HEK293T (cell line): Measurements from ENCODE around the gene NOL4L.

ENCODE experiments used
- CTCF ChIA-PET: fragments of 350-600 bp; formaldehyde crosslinking; extraction: SDS; loops from one replicate; lab custom pipeline; 2021; ENCODE audit warnings: antibody characterized with exemption, inconsistent platforms; lab: Yijun Ruan, JAX
- POLR2A ChIA-PET: fragments of 350-600 bp; formaldehyde crosslinking; extraction: SDS; loops from one replicate; lab custom pipeline; 2020; ENCODE audit warnings: antibody characterized with exemption, inconsistent platforms; lab: Yijun Ruan, JAX
- DNase-seq: peaks from one replicate; pipeline ENCODE4 v3.0.0; 2012; ENCODE audit warnings: mixed read lengths; ENCODE audit errors: extremely low spot score
- ARNT ChIP-seq: fragments of 450-650 bp; IDR thresholded peaks from 2 replicates; pipeline ENCODE4 v1.6.1; 2017; ENCODE audit warnings: mild to moderate bottlenecking
- BHLHE40 ChIP-seq: fragments of 450-650 bp; IDR thresholded peaks from 2 replicates; pipeline ENCODE4 v1.6.1; 2016; ENCODE audit warnings: mild to moderate bottlenecking, moderate library complexity, borderline replicate concordance
- CTBP1 ChIP-seq: fragments of 450-650 bp; IDR thresholded peaks from 2 replicates; pipeline ENCODE4 v1.6.1; 2016; ENCODE audit warnings: borderline replicate concordance
- ELF4 ChIP-seq: fragments of 450-650 bp; IDR thresholded peaks from 2 replicates; pipeline ENCODE4 v1.6.1; 2017; ENCODE audit warnings: antibody characterized with exemption
- FOXA1 ChIP-seq: fragments of 450-650 bp; IDR thresholded peaks from 2 replicates; pipeline ENCODE4 v1.6.1; 2016; ENCODE audit warnings: mild to moderate bottlenecking
- FOXK2 ChIP-seq: fragments of 450-650 bp; IDR thresholded peaks from 2 replicates; pipeline ENCODE4 v1.6.1; 2016; ENCODE audit warnings: mild to moderate bottlenecking
- FOXM1 ChIP-seq: fragments of 450-650 bp; IDR thresholded peaks from 2 replicates; pipeline ENCODE4 v1.6.1; 2017; ENCODE audit warnings: mild to moderate bottlenecking, borderline replicate concordance
- HDGF ChIP-seq: fragments of 450-650 bp; IDR thresholded peaks from 2 replicates; pipeline ENCODE4 v1.6.1; 2017; ENCODE audit warnings: antibody characterized with exemption, borderline replicate concordance
- L3MBTL2 ChIP-seq: fragments of 450-650 bp; conservative IDR thresholded peaks from 2 replicates; pipeline ENCODE4 v1.6.1; 2016; ENCODE audit warnings: mild to moderate bottlenecking
- LEF1 ChIP-seq: fragments of 450-650 bp; IDR thresholded peaks from 2 replicates; pipeline ENCODE4 v1.6.1; 2017; ENCODE audit warnings: mild to moderate bottlenecking, borderline replicate concordance
- NFRKB ChIP-seq: fragments of 450-650 bp; IDR thresholded peaks from 2 replicates; pipeline ENCODE4 v1.6.1; 2016; ENCODE audit warnings: mild to moderate bottlenecking, moderate library complexity
- SP1 ChIP-seq: fragments of 450-650 bp; IDR thresholded peaks from 2 replicates; pipeline ENCODE4 v1.6.1; 2017
- SUZ12 ChIP-seq: fragments of 450-650 bp; IDR thresholded peaks from 2 replicates; pipeline ENCODE4 v1.6.1; 2016; ENCODE audit warnings: mild to moderate bottlenecking
- TARDBP ChIP-seq: fragments of 450-650 bp; IDR thresholded peaks from 2 replicates; pipeline ENCODE4 v1.6.1; 2016
- ZNF384 ChIP-seq: fragments of 450-650 bp; IDR thresholded peaks from 2 replicates; pipeline ENCODE4 v1.6.1; 2016
- TF ChIP-seq, protein P1 (sequence below): fragments of 450-650 bp; IDR thresholded peaks from 2 replicates; pipeline ENCODE4 v1.6.1; 2016

NOL4L gene

DNA sequence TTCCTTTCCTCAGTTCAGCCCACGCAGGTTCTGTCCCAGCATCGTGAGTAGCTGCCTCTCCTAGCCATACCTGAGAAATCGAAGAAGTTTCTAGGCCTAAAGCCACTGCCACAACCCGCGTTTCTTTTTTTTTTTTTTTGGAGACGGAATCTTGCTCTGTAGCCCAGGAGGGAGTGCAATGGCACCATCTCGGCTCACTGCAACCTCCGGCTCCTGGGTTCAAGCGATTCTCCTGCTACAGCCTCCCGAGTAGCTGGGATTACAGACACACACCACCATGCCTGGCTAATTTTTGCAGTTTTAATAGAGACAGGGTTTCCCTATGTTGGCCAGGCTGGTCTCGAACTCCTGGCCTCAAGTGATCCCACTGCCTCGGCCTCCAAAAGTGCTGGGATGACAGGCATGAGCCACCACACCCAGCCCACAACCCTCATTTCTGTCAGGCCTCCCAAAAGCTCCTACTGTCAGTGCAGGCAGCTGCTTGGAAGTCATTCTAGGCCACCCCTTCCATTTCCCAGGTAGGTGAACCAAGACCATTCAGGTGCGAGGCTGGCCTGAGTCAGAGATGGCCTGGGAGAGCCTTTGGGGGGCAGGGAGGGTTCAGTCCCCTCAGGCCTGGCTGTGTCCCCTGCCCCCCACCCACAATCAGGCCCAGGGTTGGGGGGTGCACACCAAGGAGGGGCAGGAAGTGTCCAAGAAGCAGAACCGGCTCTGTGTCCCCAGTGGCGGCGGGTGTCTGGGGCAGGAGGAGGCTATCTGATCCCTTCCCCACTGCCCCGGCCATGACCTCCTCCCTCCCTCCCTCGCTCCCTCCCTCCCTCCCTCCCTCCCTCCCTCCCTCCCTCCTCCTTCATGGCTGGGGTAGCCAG, 47.2 kb downstream of the NOL4L start:
- POLR2A ChIA-PET: no interaction called here
- TF ChIP-seq L3MBTL2: no peak
- no peak for TF ChIP-seq ELF4
- no peak for TF ChIP-seq LEF1
- no peak for TF ChIP-seq HDGF
- TF ChIP-seq CTBP1: no peak
- no peak for TF ChIP-seq ZNF384
- no peak for TF ChIP-seq TARDBP
- TF ChIP-seq, protein P1, sequence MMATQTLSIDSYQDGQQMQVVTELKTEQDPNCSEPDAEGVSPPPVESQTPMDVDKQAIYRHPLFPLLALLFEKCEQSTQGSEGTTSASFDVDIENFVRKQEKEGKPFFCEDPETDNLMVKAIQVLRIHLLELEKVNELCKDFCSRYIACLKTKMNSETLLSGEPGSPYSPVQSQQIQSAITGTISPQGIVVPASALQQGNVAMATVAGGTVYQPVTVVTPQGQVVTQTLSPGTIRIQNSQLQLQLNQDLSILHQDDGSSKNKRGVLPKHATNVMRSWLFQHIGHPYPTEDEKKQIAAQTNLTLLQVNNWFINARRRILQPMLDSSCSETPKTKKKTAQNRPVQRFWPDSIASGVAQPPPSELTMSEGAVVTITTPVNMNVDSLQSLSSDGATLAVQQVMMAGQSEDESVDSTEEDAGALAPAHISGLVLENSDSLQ: no peak
- no peak for TF ChIP-seq ARNT
- TF ChIP-seq FOXA1: no peak
- TF ChIP-seq NFRKB: no peak
- TF ChIP-seq FOXM1: no peak
- no peak for TF ChIP-seq BHLHE40
- TF ChIP-seq SUZ12: no peak
- TF ChIP-seq SP1: no peak
- TF ChIP-seq FOXK2: no peak
- CTCF ChIA-PET: no interaction called here
- DNase-seq: no peak

- TF ChIP-seq HDGF (no peak), FOXK2 (no peak), SUZ12 (no peak), TARDBP (no peak), SP1 (no peak), FOXM1 (no peak), LEF1 (no peak)
- TF ChIP-seq, protein P1: no peak
- peak; percentile 26 for DNase-seq
- CTCF ChIA-PET: interaction anchor here (0.8 kb wide), 1 partner anchor 40 kb away, joined by 3 read pairs; no protein-coding TSS in a partner anchor
- POLR2A ChIA-PET: interaction anchor here (1.3 kb wide), 1 partner anchor 12 kb away, joined by 5 read pairs; no protein-coding TSS in a partner anchor
These were observed 48.1 kb downstream of the NOL4L start for GRCh38 chr20:32536851-32537656.

DNA sequence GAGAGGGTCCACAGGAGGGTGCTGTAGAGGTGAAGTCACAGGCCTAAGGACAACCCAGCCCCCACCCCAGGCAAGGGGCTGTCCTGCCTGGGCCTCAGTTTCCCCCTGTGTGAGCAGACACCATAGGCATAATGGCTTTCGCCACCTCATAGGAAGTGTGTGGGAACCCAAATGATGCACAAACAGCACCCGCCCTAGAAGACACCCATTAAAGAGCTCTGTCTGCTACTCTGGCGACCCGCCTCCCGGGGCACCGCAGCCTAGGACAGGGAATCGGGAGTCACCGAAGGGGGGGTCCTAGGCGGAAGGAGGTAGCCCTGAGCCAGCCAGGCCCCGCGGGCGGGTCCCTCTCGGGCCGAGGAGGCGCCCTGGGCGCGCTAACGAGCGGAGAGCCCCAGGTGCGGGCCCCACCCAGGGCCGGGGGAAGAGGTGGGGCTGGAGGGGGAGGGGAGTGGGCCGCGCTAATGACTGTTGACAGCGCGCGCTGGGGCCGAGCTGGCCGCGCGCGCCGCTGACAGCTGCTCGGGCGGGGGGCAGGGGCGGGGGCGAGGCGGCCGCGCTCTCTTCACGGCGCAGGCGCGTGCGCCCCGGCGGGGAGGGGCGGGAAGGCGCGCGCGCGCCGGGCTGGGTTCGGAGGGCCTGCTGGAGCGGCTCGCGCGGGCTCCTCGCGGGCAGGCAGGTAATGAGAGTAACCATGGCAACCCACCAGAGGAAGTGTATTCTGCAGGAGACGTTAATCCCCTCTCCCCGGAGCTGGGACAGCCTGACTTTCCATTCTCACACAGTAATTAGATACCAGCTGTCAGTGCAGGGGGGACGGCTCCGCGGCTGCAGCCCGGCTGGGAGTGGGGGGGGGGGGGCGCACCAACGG, 48.9 kb downstream of the NOL4L start:
- DNase-seq: peak; percentile 87
- POLR2A ChIA-PET: interaction anchor here (1.3 kb wide), 1 partner anchor 11 kb away, joined by 5 read pairs; no protein-coding TSS in a partner anchor
- TF ChIP-seq SP1: no peak
- TF ChIP-seq SUZ12: no peak
- CTCF ChIA-PET: interaction anchor here (0.7 to 1.5 kb wide), 3 partner anchors 12 to 96 kb away, joined by 3 read pairs; no protein-coding TSS in a partner anchor

DNA sequence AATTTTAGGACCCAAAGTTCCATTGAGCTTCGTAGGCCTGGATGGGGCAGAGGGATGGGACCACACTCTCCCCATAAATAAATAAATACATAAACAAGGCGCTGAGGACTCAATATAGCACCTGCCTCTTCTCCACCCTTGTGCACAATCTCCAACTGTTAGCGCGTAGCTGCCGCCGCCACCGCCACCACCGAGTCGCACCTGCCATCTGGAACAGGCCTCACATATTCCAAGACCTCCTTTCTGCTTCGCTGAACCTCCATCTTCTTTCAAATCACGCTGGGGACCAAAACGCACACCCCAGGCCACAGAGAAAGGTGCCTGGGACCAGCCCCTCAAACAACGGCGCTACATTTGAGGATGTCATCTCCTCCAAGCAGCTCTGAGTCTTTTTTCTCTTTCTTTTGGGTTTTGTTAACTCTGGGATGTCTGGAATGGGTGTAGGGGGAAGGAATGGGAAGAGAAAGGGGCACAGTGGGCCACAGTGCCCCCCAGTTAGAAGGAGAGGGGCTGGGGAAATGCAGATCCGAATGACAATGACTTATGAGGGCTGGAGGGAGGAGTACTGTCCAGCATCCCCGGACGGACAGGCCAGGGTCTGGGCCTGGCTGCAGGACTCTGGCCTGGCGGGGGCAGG, 49.7 kb downstream of the NOL4L start:
- DNase-seq: no peak
- TF ChIP-seq FOXA1 (no peak), SUZ12 (no peak), SP1 (no peak), ARNT (no peak), CTBP1 (no peak), L3MBTL2 (no peak), FOXK2 (no peak), BHLHE40 (no peak), ELF4 (no peak), FOXM1 (no peak), LEF1 (no peak), HDGF (no peak), TARDBP (no peak), NFRKB (no peak), ZNF384 (no peak)
- TF ChIP-seq, protein P1: no peak
- ChIA-PET CTCF (interaction anchor here (0.6 to 1.5 kb wide), 3 partner anchors 11 to 108 kb away, joined by 3 to 5 read pairs (median 3); no protein-coding TSS in a partner anchor), POLR2A (no interaction called here)

GRCh38 chr20:32534661-32535240, 50.4 kb downstream of the NOL4L start:
- ChIA-PET CTCF (interaction anchor here (0.6 to 1.5 kb wide), 6 partner anchors 11 to 598 kb away, joined by 3 to 5 read pairs (median 3); no protein-coding TSS in a partner anchor), POLR2A (no interaction called here)
- no peak for DNase-seq
- no peak for TF ChIP-seq L3MBTL2
- no peak for TF ChIP-seq CTBP1
- TF ChIP-seq, protein P1: no peak
- no peak for TF ChIP-seq TARDBP
- TF ChIP-seq SP1: no peak
- no peak for TF ChIP-seq FOXA1
- no peak for TF ChIP-seq HDGF
- no peak for TF ChIP-seq SUZ12
- no peak for TF ChIP-seq BHLHE40
- TF ChIP-seq ARNT: no peak
- no peak for TF ChIP-seq NFRKB
- TF ChIP-seq LEF1: no peak
- TF ChIP-seq FOXK2: no peak
- no peak for TF ChIP-seq FOXM1
